Measurements from ENCODE around the gene MYOCOS. TPM values are rescaled to one million over a fixed set of nuclear protein-coding genes. Genes with fewer than 3 reads are reported as not detected.
"Not testable (repeated sequence)": the region's sequence is repeated elsewhere in the genome, so short reads cannot be mapped to it uniquely, and the experiment has no call there.

Gene MYOCOS
- total RNA-seq, 1 experiment from 2014 or later = 0.41 TPM

GRCh38 chr1:171597203-171597602 is 24.8 kb upstream of the MYOCOS start:
- H3K9me3 ChIP-seq (ENCODE audit: low read depth, low read length, poor library complexity, severe bottlenecking) = no peaks in the 10 kb centered on the region
- peaks cover 7% of the 10 kb centered on the region for H3K36me3 ChIP-seq (ENCODE audit: insufficient read depth, low read length, poor library complexity, severe bottlenecking)
- no peaks in the 10 kb centered on the region for H3K27me3 ChIP-seq (replicated peaks; ENCODE audit: insufficient read depth, low read depth, low read length, poor library complexity)
- no TSS peak for BruUV-seq (replicated peaks)
- H3K4me3 ChIP-seq (ENCODE audit: low read depth, low read length, poor library complexity, severe bottlenecking) = no peak overlapping the region
- intact Hi-C loops (cut with micrococcal nuclease; ENCODE audit: unreplicated experiment) = no loop called here
- ChIA-PET POLR2A (ENCODE audit: low non-redundant PET) (no interaction called here), CTCF (no interaction called here)
- H3K27ac ChIP-seq (ENCODE audit: low read depth, low read length, poor library complexity, severe bottlenecking) = no peak overlapping the region
- TF ChIP-seq EZH2 (IDR thresholded peaks at IDR 0.05; ENCODE audit: borderline replicate concordance, low read depth, low read length, poor library complexity, severe bottlenecking) = no peak
- no peak for TF ChIP-seq CTCF (conservative IDR thresholded peaks at IDR 0.05; ENCODE audit: low read depth, low read length)
- H3K4me1 ChIP-seq (ENCODE audit: insufficient read depth, low read length, poor library complexity, severe bottlenecking) = peaks cover 6% of the 10 kb centered on the region
- peak; percentile 26 for DNase-seq (ENCODE audit: low spot score)

- H3K4me3 ChIP-seq (ENCODE audit: low read depth, low read length, poor library complexity, severe bottlenecking); H3K27ac ChIP-seq (ENCODE audit: low read depth, low read length, poor library complexity, severe bottlenecking); intact Hi-C loops (cut with micrococcal nuclease; ENCODE audit: unreplicated experiment); BruUV-seq (replicated peaks); H3K9me3 ChIP-seq (ENCODE audit: low read depth, low read length, poor library complexity, severe bottlenecking); H3K4me1 ChIP-seq (ENCODE audit: insufficient read depth, low read length, poor library complexity, severe bottlenecking); H3K27me3 ChIP-seq (replicated peaks; ENCODE audit: insufficient read depth, low read depth, low read length, poor library complexity); POLR2A ChIA-PET (ENCODE audit: low non-redundant PET); DNase-seq (ENCODE audit: low spot score); CTCF ChIA-PET; H3K36me3 ChIP-seq (ENCODE audit: insufficient read depth, low read length, poor library complexity, severe bottlenecking): not testable (repeated sequence)
Measured at GRCh38 chr1:171600310-171600709, 21.7 kb upstream of the MYOCOS start.

- no peak for DNase-seq (ENCODE audit: low spot score)
- Histone ChIP-seq H3K4me3 (ENCODE audit: low read depth, low read length, poor library complexity, severe bottlenecking) (no peak overlapping the region), H3K36me3 (ENCODE audit: insufficient read depth, low read length, poor library complexity, severe bottlenecking) (no peaks in the 10 kb centered on the region), H3K27me3 (replicated peaks; ENCODE audit: insufficient read depth, low read depth, low read length, poor library complexity) (no peaks in the 10 kb centered on the region), H3K4me1 (ENCODE audit: insufficient read depth, low read length, poor library complexity, severe bottlenecking) (peaks cover 6% of the 10 kb centered on the region), H3K27ac (ENCODE audit: low read depth, low read length, poor library complexity, severe bottlenecking) (no peak overlapping the region), H3K9me3 (ENCODE audit: low read depth, low read length, poor library complexity, severe bottlenecking) (no peaks in the 10 kb centered on the region)
- no TSS peak for BruUV-seq (replicated peaks)
- CTCF ChIA-PET = no interaction called here
- TF ChIP-seq EZH2 (IDR thresholded peaks at IDR 0.05; ENCODE audit: borderline replicate concordance, low read depth, low read length, poor library complexity, severe bottlenecking) = no peak
- no peak for TF ChIP-seq CTCF (conservative IDR thresholded peaks at IDR 0.05; ENCODE audit: low read depth, low read length)
- intact Hi-C loops (cut with micrococcal nuclease; ENCODE audit: unreplicated experiment) = no loop called here
- POLR2A ChIA-PET (ENCODE audit: low non-redundant PET) = no interaction called here
Measured at GRCh38 chr1:171600862-171601261, 21.2 kb upstream of the MYOCOS start.

GRCh38 chr1:171603042-171603441 is 19.0 kb upstream of the MYOCOS start:
- H3K36me3 ChIP-seq (ENCODE audit: insufficient read depth, low read length, poor library complexity, severe bottlenecking); DNase-seq (ENCODE audit: low spot score); POLR2A ChIA-PET (ENCODE audit: low non-redundant PET); H3K4me1 ChIP-seq (ENCODE audit: insufficient read depth, low read length, poor library complexity, severe bottlenecking); CTCF ChIA-PET; H3K4me3 ChIP-seq (ENCODE audit: low read depth, low read length, poor library complexity, severe bottlenecking); H3K27ac ChIP-seq (ENCODE audit: low read depth, low read length, poor library complexity, severe bottlenecking); intact Hi-C loops (cut with micrococcal nuclease; ENCODE audit: unreplicated experiment); H3K27me3 ChIP-seq (replicated peaks; ENCODE audit: insufficient read depth, low read depth, low read length, poor library complexity); H3K9me3 ChIP-seq (ENCODE audit: low read depth, low read length, poor library complexity, severe bottlenecking); BruUV-seq (replicated peaks): not testable (repeated sequence)

Measured in A673 (cell line).